ENCODE measurements around the gene OPN3. TPM values are rescaled to one million over a fixed set of nuclear protein-coding genes. Genes with fewer than 3 reads are reported as not detected.

OPN3 gene
- total and polyA plus RNA-seq, 2 of the 4 experiments (the other 2 are of a cell fraction): 16.4 to 21.9 TPM

- no peak for TF ChIP-seq USF2 (IDR thresholded peaks at IDR 0.05; ENCODE audit: low read depth, low read length)
- peak; percentile 84 for TF ChIP-seq FOS (IDR thresholded peaks at IDR 0.05; ENCODE audit: low read depth, low read length)
These were observed 27.4 kb downstream of the OPN3 start (continued) for GRCh38 chr1:241612533-241613477.

Data from IMR-90 (cell line).